Measurements from ENCODE around the gene SEZ6L2. TPM values are rescaled to one million over a fixed set of nuclear protein-coding genes. Genes with fewer than 3 reads are reported as not detected.

SEZ6L2 gene
- total and polyA plus RNA-seq, 2 of the 13 experiments (the other 11 are each of a cell fraction or from before 2014, with no cell fraction given): 14.9 to 16.9 TPM

DNA sequence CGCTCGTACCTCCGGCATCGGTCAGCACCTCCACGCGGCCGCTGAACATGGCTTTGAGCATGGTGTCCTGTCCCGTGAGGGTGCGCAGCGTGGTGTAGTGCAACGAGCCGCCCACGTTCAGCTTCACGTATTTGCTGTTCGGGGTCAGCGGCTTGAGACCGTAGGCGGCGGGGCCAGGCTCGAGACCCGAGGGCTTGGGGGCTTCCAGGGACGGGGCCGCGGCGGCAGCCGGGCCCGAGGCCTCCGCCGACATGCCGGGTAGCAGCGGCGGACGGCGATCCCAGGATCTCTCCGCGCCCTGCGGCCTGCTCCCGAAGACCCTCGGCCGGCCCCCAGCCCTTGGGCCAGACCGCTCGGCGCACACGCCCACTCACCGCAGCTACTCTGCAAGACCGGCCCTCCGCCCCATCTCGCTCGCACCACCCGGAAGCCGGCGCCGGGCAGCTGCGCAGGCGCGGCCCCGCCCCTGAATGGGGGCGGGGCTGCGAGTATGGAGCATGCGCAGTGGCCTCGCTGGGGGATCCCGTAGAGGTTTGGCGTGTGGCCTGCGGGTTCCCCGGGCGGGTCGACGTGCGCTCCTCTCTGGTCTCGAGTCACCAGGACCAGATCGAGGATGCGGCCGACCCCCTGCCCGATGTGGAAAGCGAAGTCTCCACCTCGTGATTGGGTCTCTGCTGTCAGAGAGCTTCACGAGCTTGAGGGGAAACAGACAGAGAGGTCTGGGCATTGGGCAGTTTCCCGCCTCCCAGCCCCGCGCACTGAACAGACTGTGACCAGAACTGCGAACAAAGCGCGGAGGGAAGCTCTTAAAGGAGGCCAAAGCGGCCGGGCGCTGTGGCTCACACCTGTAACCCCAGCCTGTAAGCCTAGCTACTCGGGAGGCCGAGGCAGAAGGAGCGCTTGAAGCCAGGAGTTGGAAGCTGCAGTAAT is 26.7 kb upstream of the SEZ6L2 start, which contains the start of gene KCTD13 (continued):
- TF ChIP-seq, protein P1, sequence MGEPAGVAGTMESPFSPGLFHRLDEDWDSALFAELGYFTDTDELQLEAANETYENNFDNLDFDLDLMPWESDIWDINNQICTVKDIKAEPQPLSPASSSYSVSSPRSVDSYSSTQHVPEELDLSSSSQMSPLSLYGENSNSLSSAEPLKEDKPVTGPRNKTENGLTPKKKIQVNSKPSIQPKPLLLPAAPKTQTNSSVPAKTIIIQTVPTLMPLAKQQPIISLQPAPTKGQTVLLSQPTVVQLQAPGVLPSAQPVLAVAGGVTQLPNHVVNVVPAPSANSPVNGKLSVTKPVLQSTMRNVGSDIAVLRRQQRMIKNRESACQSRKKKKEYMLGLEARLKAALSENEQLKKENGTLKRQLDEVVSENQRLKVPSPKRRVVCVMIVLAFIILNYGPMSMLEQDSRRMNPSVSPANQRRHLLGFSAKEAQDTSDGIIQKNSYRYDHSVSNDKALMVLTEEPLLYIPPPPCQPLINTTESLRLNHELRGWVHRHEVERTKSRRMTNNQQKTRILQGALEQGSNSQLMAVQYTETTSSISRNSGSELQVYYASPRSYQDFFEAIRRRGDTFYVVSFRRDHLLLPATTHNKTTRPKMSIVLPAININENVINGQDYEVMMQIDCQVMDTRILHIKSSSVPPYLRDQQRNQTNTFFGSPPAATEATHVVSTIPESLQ (CRISPR knock-in tag; conservative IDR thresholded peaks at IDR 0.05): no peak; the same call in 1 of the 2 replicates
- TF ChIP-seq RELA (CRISPR knock-in tag; IDR thresholded peaks at IDR 0.05) (peak; percentile 12; the same call in 1 of the 2 replicates), ZNF329 (CRISPR knock-in tag; IDR thresholded peaks at IDR 0.05; ENCODE audit: low read depth) (no peak), ZBTB8A (CRISPR knock-in tag; IDR thresholded peaks at IDR 0.05; ENCODE audit: borderline replicate concordance, low read depth) (no peak), FOXK2 (IDR thresholded peaks at IDR 0.05) (no peak), NCOR1 (IDR thresholded peaks at IDR 0.05; ENCODE audit: borderline replicate concordance, low read length) (no peak; the same call in 1 of the 2 replicates), ZNF660 (CRISPR knock-in tag; IDR thresholded peaks at IDR 0.05; ENCODE audit: borderline replicate concordance, low read depth) (no peak), SSRP1 (CRISPR knock-in tag; IDR thresholded peaks at IDR 0.05) (no peak), AKAP8 (CRISPR knock-in tag; IDR thresholded peaks at IDR 0.05) (no peak; the same call in 1 of the 2 replicates), POLR2G (IDR thresholded peaks at IDR 0.05; ENCODE audit: low read depth, low read length) (peak; percentile 99), ZC3H13 (CRISPR knock-in tag; IDR thresholded peaks at IDR 0.05) (peak; percentile 67), GZF1 (CRISPR knock-in tag; IDR thresholded peaks at IDR 0.05) (0 out of 2 replicates have a peak, but pooled peaks have one; percentile 19), ZNF143 (CRISPR knock-in tag; IDR thresholded peaks at IDR 0.05) (peak; percentile 49; the same call in 1 of the 2 replicates), NR3C1 (CRISPR knock-in tag; IDR thresholded peaks at IDR 0.05) (no peak), ZNF335 (CRISPR knock-in tag; IDR thresholded peaks at IDR 0.05) (peak; percentile 75), BHLHE40 (IDR thresholded peaks at IDR 0.05; ENCODE audit: low read length) (no peak; the same call in 1 of the 2 replicates)
- TF ChIP-seq, protein P2, sequence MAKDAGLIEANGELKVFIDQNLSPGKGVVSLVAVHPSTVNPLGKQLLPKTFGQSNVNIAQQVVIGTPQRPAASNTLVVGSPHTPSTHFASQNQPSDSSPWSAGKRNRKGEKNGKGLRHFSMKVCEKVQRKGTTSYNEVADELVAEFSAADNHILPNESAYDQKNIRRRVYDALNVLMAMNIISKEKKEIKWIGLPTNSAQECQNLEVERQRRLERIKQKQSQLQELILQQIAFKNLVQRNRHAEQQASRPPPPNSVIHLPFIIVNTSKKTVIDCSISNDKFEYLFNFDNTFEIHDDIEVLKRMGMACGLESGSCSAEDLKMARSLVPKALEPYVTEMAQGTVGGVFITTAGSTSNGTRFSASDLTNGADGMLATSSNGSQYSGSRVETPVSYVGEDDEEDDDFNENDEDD (CRISPR knock-in tag; IDR thresholded peaks at IDR 0.05; ENCODE audit: borderline replicate concordance): peak; percentile 82
- TF ChIP-seq, protein P3, sequence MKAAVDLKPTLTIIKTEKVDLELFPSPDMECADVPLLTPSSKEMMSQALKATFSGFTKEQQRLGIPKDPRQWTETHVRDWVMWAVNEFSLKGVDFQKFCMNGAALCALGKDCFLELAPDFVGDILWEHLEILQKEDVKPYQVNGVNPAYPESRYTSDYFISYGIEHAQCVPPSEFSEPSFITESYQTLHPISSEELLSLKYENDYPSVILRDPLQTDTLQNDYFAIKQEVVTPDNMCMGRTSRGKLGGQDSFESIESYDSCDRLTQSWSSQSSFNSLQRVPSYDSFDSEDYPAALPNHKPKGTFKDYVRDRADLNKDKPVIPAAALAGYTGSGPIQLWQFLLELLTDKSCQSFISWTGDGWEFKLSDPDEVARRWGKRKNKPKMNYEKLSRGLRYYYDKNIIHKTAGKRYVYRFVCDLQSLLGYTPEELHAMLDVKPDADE (CRISPR knock-in tag; IDR thresholded peaks at IDR 0.05): no peak
- TF ChIP-seq, protein P4, sequence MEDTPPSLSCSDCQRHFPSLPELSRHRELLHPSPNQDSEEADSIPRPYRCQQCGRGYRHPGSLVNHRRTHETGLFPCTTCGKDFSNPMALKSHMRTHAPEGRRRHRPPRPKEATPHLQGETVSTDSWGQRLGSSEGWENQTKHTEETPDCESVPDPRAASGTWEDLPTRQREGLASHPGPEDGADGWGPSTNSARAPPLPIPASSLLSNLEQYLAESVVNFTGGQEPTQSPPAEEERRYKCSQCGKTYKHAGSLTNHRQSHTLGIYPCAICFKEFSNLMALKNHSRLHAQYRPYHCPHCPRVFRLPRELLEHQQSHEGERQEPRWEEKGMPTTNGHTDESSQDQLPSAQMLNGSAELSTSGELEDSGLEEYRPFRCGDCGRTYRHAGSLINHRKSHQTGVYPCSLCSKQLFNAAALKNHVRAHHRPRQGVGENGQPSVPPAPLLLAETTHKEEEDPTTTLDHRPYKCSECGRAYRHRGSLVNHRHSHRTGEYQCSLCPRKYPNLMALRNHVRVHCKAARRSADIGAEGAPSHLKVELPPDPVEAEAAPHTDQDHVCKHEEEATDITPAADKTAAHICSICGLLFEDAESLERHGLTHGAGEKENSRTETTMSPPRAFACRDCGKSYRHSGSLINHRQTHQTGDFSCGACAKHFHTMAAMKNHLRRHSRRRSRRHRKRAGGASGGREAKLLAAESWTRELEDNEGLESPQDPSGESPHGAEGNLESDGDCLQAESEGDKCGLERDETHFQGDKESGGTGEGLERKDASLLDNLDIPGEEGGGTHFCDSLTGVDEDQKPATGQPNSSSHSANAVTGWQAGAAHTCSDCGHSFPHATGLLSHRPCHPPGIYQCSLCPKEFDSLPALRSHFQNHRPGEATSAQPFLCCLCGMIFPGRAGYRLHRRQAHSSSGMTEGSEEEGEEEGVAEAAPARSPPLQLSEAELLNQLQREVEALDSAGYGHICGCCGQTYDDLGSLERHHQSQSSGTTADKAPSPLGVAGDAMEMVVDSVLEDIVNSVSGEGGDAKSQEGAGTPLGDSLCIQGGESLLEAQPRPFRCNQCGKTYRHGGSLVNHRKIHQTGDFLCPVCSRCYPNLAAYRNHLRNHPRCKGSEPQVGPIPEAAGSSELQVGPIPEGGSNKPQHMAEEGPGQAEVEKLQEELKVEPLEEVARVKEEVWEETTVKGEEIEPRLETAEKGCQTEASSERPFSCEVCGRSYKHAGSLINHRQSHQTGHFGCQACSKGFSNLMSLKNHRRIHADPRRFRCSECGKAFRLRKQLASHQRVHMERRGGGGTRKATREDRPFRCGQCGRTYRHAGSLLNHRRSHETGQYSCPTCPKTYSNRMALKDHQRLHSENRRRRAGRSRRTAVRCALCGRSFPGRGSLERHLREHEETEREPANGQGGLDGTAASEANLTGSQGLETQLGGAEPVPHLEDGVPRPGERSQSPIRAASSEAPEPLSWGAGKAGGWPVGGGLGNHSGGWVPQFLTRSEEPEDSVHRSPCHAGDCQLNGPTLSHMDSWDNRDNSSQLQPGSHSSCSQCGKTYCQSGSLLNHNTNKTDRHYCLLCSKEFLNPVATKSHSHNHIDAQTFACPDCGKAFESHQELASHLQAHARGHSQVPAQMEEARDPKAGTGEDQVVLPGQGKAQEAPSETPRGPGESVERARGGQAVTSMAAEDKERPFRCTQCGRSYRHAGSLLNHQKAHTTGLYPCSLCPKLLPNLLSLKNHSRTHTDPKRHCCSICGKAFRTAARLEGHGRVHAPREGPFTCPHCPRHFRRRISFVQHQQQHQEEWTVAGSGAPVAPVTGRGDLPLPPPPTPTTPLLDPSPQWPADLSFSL (CRISPR knock-in tag; IDR thresholded peaks at IDR 0.05): no peak

Measured in HepG2 (cell line).